Glomerular visceral epithelial cell (primary cell): ENCODE results near the gene AP1B1.

Experiments
- DNase-seq: peaks from one replicate; pipeline ENCODE4 v3.0.0-alpha.2; 2016; ENCODE audit errors: extremely low spot score

AP1B1 gene

GRCh38 chr22:29299136-29299900 is 89.1 kb downstream of the AP1B1 start:
- no peak for DNase-seq

DNA sequence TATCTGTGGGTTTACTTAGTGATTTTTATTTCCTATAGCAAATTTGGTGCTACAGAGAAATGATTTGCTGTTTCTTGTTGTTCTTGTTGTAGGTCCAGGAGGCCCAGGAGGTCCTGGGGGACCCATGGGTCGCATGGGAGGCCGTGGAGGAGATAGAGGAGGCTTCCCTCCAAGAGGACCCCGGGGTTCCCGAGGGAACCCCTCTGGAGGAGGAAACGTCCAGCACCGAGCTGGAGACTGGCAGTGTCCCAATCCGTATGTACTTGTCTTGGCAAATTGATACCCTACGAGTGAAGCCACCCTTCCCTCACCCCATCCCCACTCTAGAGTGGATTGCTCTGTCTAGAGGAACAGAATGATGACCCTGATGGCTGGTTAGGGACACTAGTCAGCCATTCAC is 89.7 kb downstream of the AP1B1 start:
- DNase-seq: no peak

- DNase-seq: no peak
Observed at GRCh38 chr22:29292379-29292778, 96.0 kb downstream of the AP1B1 start.

DNA sequence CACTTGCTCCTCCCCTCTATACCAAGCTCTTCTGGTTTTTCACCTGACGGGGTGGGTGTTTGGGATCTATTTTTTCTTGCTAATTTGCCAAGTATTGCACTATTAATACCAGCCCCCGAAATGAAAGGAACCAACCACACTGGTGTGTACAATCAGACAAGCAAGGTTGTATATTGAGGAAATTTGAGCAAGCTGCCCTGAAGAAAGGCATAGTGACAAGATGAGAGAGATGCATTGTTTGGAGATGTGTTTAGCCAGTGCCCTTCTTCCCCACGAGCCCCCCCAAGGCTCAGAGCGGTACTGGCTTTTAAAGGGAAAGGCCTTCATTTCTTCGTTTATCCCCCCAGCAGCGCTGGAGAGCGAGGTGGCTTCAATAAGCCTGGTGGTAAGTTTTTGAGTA is 97.2 kb downstream of the AP1B1 start:
- no peak for DNase-seq

GRCh38 chr22:29290061-29290460 is 98.3 kb downstream of the AP1B1 start:
- no peak for DNase-seq

DNA sequence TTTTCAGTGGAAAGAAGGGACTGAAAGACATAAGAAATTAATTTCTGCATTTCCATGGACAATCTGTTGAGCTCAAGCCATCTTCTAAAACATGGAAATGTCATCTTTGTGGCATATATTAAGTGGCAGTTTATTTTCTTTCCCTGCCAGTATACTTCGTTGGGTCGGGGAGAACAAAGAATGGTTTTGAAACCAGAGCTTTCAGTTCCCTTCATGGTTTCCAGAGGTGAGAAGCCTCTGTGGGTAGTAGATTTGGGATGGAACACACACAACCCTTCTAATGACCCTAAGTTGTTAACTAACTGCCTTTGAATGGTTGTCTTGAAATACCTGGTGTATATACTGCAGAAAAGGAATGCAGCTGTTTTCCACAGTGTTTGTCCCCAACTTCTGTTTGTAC is 99.5 kb downstream of the AP1B1 start:
- no peak for DNase-seq

DNA sequence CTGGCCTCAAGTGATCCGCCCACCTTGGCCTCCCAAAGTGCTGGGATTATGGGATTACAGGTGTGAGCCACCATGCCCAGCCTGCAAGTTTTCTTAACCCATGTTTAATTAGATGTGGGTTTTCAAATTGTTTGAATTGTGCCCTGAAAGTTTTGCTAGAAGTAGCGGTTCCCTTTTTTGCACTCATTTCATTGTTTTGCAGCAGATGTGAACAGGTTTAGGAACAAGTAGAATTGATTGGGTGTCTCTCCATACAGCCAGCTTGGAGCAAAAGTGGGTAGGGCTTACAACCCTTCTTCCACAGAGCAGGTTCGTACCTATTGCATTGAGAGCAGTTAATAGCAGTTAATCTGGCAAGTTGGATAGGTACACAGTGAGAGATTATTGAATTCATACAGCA is 104.2 kb downstream of the AP1B1 start:
- no peak for DNase-seq

DNA sequence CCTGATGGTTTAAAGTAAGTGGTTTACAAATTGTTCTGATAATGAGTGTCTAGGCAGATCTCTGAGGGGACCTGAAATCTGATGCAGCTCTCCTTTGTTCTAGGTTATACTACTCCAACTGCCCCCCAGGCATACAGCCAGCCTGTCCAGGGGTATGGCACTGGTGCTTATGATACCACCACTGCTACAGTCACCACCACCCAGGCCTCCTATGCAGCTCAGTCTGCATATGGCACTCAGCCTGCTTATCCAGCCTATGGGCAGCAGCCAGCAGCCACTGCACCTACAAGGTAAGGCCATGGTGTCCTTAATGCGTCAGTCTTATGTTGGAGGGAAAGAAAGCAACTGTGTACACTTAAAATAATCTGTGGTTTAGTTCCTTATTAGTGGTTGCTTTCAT is 110.4 kb downstream of the AP1B1 start:
- no peak for DNase-seq
